Hippocampal formation (tissue), 2 donors: ENCODE measurements around the gene LAMA4.

ENCODE experiments used
- DNase-seq, 2 donors: peaks; one replicate each; lab custom pipeline; 2025; lab: John Stamatoyannopoulos, UW

The LAMA4 gene

GRCh38 chr6:112279031-112279935, 24.9 kb upstream of the LAMA4 start:
- no peak for DNase-seq

GRCh38 chr6:112275365-112275764, 21.0 kb upstream of the LAMA4 start:
- DNase-seq, result no peak

DNA sequence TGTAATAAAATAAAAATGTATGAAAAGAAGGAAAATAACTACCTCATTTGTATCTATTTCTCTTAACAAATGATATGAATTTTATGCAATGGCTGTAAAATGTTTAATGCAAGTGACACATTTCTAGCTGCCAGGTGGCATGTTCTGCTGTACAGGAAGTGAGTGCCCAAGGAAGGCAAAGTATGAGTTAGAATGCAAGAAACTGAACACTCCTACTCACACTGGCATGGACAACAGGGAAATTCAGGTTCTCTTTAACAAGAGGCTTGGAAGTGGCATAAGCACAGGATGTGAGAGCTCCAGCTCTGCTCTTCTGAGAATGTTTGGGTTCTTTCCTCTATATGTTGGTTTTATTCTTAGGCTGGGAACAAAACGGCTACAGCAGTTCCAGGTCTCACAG, 20.4 kb upstream of the LAMA4 start:
- DNase-seq, result no peak

GRCh38 chr6:112272799-112273198, 18.4 kb upstream of the LAMA4 start:
- no peak for DNase-seq

GRCh38 chr6:112270756-112271155, 16.4 kb upstream of the LAMA4 start:
- DNase-seq, result no peak

- DNase-seq, result no peak
Measured at GRCh38 chr6:112269979-112270566, 15.7 kb upstream of the LAMA4 start.

DNA sequence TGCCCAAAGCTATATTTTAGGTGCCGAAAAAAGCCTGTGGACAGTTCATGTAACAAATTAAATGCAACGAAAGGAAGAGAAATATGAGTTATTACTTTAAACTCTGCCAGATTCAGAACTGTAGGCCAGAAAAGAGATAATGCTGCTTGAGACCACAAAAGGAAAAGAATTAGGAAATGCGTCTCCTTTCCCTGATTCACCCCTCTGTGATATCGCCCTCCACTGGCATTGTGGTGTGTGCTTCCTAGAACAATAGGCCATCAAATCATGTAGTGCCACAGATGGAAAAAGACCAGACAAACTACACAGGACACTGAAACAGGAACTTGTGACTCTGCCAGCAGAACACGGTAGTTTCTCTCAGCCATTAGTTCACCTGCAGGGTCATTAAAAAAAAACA, 14.7 kb upstream of the LAMA4 start:
- DNase-seq, result no peak

DNA sequence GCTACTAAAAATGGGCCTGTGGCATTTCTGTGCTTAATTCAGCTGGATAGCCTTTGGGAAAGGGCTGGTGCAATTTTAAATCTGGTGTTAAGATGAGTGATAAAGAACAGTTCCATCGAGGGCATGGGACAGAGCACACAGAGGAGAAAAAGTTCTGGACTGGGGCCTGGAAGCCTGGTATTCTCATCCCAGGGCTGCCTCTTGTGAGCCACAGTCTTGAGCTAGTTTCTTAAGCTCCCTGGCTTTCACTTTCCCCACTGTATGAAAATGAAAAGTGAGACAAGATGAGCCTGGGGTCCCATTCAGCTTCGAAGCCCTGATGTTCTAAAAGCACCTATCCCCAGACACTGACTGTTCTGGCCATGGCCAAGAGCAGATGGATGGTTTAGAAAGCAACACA, 14.3 kb upstream of the LAMA4 start:
- DNase-seq, result no peak

GRCh38 chr6:112268019-112268418, 13.7 kb upstream of the LAMA4 start:
- no peak for DNase-seq

- no peak for DNase-seq
Measured at GRCh38 chr6:112266331-112266730, 12.0 kb upstream of the LAMA4 start.

GRCh38 chr6:112259337-112259675, 4.9 kb upstream of the LAMA4 start:
- no peak for DNase-seq

GRCh38 chr6:112258642-112259336, 4.4 kb upstream of the LAMA4 start:
- no peak for DNase-seq

DNA sequence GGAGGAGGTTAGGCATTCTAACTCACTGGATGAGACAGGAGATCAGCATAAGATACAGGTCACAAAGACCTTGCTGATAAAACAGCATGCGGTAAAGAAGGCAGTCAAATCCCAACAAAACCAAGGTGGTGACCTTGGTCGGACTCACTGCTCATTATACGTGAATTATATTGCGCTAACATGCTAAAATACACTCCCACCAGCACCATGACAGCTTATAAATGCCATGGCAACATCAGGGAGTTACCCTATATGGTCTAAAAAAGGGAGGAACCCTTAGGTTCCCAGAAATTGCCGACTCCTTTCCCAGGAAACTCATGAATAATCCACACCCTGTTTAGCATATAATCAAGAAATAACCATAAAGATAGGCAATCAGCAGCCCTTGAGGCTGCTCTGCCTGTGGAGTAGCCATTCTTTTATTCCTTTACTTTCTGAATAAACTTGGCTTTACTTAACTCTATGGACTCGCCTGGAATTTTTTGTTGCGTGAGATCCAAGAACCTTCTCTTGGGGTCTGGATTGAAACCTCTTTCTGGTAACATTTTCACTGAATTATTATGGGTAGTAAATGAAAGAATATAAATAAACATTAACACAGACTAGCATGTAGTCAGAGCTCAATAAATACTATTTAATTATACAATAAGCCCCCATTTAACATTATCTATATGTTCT, 3.0 kb upstream of the LAMA4 start:
- no peak for DNase-seq

DNA sequence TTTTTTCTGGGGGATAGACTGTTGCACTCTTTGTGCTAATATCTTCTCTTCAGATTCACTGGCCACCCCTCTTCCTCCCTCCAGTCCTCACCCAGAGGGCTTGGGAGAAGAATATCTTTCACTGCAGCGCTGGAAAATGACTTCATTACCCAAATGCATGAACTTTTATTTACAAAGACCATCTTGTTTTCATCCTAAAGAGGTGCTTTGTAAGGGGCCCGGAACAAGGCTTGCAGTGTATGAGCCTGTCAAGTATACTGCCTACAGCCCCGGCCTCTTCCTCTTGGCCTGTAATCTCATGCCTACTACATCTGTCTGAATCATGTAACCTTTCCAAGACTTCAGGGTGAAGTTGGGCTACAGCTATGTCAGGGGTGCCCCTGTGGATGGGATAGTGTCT, 554 bp upstream of the LAMA4 start:
- DNase-seq, result no peak

- no peak for DNase-seq
Measured at GRCh38 chr6:112253498-112253840, 898 bp downstream of the LAMA4 start.

DNA sequence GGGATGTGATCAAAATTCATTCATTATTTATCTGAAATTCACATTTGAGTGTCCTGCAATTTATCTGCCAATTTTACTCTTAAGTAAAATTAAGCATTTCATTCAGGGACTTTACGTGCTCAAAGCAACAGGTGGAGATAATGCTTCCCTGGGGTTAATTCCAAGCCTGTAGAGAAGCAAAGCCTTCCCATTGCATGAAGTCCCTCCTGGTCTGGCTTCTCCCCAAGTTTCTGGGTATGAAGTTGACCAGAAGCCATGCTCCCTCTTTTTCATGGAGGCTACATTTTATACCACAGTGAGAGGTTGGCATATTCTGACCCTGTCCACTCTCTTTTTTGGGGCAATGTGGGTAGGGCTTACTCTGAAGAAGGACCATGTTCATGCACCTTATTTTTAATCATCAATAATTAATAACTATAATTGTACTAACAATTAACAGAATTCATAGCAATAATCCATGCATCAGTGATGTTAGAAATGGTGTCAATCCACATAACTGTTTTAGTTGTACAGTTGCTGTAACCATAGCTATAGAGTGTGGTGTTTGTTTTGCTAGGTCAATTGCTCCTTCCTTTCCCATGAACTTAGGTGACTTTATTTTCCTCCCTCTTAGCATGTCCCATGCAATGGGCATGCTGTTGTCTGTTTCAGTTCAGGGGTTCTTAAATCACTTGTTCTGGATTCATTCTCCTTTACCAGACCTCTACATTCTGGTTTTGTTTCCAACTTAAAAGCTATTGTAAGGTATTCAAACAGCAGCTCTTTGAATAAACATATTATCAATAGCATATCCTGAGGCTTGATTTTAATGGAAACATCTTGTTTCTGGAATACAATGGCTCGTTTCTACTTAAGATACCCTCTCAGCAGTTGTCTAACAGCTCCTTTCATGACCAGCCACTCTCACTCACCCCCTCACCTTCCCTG, 1.5 kb downstream of the LAMA4 start:
- DNase-seq, result no peak

DNA sequence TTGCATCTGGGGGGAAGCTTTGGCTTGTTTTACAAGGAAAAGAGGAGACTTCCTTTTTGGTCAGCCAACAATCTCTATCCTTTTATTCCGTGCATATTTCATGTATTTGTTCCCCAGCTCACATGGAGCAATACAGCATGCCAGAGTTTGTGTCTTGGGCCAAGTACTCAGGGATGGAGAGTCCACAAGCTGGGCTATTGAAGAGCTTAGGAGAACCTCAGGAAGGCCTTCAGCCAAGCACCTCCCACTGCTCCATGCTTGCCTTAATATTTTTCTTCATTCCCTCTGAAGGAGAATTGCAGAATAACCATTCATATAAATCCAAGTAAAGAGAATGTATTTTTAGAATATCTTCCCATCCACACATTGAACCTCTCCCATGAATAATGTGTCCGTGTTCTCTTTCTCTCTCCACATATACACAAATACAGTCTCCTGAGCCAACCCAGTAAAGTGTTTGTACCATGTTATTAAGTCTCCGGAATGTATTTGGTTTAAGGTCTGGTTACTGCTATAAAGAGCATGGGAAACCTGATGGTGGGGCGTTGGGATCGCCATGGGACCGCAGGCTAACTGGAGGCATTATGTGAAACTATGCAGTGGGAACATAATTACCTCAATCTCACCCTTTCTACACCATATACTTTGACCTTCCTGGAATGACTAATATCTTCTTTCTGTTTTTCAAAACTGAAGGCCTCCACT, 3.0 kb downstream of the LAMA4 start:
- DNase-seq, result no peak

- no peak for DNase-seq
Measured at GRCh38 chr6:112249489-112249888, 4.9 kb downstream of the LAMA4 start.

- DNase-seq, result no peak
Measured at GRCh38 chr6:112247275-112247674, 7.1 kb downstream of the LAMA4 start.

DNA sequence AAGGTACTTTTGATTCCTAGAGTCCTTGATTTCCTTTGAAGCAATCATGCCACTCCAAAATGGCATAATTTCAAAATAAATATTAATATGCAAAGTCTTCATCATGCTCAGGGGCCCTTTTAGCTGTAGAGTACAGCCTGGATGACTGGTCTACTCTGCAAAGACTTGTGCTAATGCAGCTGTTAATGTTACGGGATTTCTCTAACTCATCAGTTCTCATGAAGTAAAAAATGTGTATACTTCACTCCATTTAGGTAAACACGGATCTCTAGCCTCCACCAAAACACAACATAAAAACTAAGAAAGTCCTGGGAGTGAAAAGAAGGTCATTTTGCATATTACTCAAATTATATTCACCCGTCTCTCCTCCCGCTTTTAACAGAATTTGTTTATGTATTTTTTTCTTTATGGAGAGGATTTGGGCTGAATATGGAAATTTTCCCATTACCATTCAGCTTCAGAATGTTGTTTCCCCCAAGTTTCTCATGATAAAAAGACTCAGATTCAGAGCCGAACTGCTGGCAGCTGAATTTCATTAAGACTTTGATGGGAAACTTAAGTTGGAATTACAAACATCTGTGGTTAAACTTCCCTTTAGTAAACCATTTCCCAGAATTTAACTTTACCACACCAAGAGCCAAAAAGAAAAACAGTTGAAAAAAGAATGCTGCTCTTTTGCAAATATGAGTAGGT, 8.7 kb downstream of the LAMA4 start:
- no peak for DNase-seq
